Endodermal cell (in vitro differentiated cells): ENCODE data around the gene GTSF1L. TPM values are rescaled to one million over a fixed set of nuclear protein-coding genes. Genes with fewer than 3 reads are reported as not detected.

ENCODE experiments used
- DNase-seq: peaks from one replicate; pipeline ENCODE4 v3.0.0-alpha.2; 2017
- H3K27ac ChIP-seq: 2 replicates; pipeline ENCODE4 v1.5.1; 2013; ENCODE audit warnings: mild to moderate bottlenecking, low read depth, low read length, moderate library complexity
- H3K27me3 ChIP-seq: 2 replicates; pipeline ENCODE4 v1.6.1; 2013; ENCODE audit warnings: mild to moderate bottlenecking, low read length, moderate library complexity; ENCODE audit not compliant: insufficient read depth, control insufficient read depth, poor library complexity, severe bottlenecking
- H3K36me3 ChIP-seq: 2 replicates; pipeline ENCODE4 v1.7.0; 2013; ENCODE audit warnings: mild to moderate bottlenecking, low read length, moderate library complexity; ENCODE audit not compliant: control insufficient read depth, insufficient read depth
- H3K4me1 ChIP-seq: one replicate; pipeline ENCODE4 v1.7.0; 2013; ENCODE audit warnings: low read length; ENCODE audit not compliant: control insufficient read depth, insufficient read depth
- H3K4me3 ChIP-seq: 2 replicates; pipeline ENCODE4 v1.5.1; 2013; ENCODE audit warnings: mild to moderate bottlenecking, low read length, moderate library complexity
- H3K9ac ChIP-seq: 2 replicates; pipeline ENCODE4 v1.6.1; 2013; ENCODE audit warnings: mild to moderate bottlenecking, low read length, moderate library complexity; ENCODE audit not compliant: poor library complexity, severe bottlenecking; ENCODE audit errors: extremely low read depth
- H3K9me3 ChIP-seq: 2 replicates; pipeline ENCODE4 v1.6.1; 2013; ENCODE audit warnings: mild to moderate bottlenecking, low read length, moderate library complexity; ENCODE audit not compliant: control insufficient read depth
- H3K27ac Mint-ChIP-seq: 2 replicates; pipeline ENCODE4 v1.8.0; 2020; ENCODE audit warnings: mixed read lengths
- H3K27me3 Mint-ChIP-seq: 2 replicates; pipeline ENCODE4 v1.8.0; 2021; ENCODE audit warnings: mild to moderate bottlenecking, mixed read lengths; ENCODE audit not compliant: insufficient read depth
- H3K36me3 Mint-ChIP-seq: 2 replicates; pipeline ENCODE4 v1.8.0; 2020; ENCODE audit warnings: low read depth, mixed read lengths
- H3K4me1 Mint-ChIP-seq: 2 replicates; pipeline ENCODE4 v1.8.0; 2020; ENCODE audit warnings: mixed read lengths
- H3K4me3 Mint-ChIP-seq: 2 replicates; pipeline ENCODE4 v1.8.0; 2020; ENCODE audit warnings: mild to moderate bottlenecking, moderate library complexity, mixed read lengths
- H3K9me3 Mint-ChIP-seq: 2 replicates; pipeline ENCODE4 v1.8.0; 2020; ENCODE audit warnings: mild to moderate bottlenecking, mixed read lengths
- WGBS, 2 experiments: methylation state at CpG; one replicate each; pipeline versions ENCODE4 v1.1.5 to v1.1.7; 2013; ENCODE audit warnings: missing lambda C conversion rate in 2 of 2, mixed read lengths in 1 of 2; ENCODE audit not compliant: insufficient coverage in 1 of 2, insufficient read length in 1 of 2; 5-methylcytosine and 5-hydroxymethylcytosine counted together
- total RNA-seq, 2 donors: library from RNA; stranded (reverse); fragmentation: NEBNext Ultra II Directional in 1 of 2; extraction: Animal tissue kit (Norgen Biotek cat#: 25700) in 1 of 2; gene quantifications; 2 replicates in 1 of 2; 3 replicates in 1 of 2; pipeline ENCODE4 v1.2.1, GENCODE V29; 2021
- TF ChIP-seq, protein P1 (sequence below): fragments of 200-600 bp; sonication (generic); conservative IDR thresholded peaks from 2 replicates; pipeline ENCODE4 v1.5.0; 2021; ENCODE audit warnings: antibody characterized with exemption, mild to moderate bottlenecking

GTSF1L gene
- total RNA-seq, 2 donors from 2014 or later, result not detected

- DNase-seq, result no peak
- H3K27ac ChIP-seq, result no peak overlapping the region
- H3K36me3 Mint-ChIP-seq, result no peaks in the 10 kb centered on the region
- no peak overlapping the region for H3K9ac ChIP-seq
- H3K27me3 Mint-ChIP-seq, result peaks cover 2% of the 10 kb centered on the region
- peaks cover 12% of the 10 kb centered on the region for H3K4me1 ChIP-seq
- H3K9me3 Mint-ChIP-seq, result peaks cover 2% of the 10 kb centered on the region
- no peak overlapping the region for H3K4me3 ChIP-seq
- no peaks in the 10 kb centered on the region for H3K27me3 ChIP-seq
- no peak overlapping the region for H3K4me3 Mint-ChIP-seq
- H3K36me3 ChIP-seq, result no peaks in the 10 kb centered on the region
- H3K9me3 ChIP-seq, result no peaks in the 10 kb centered on the region
- WGBS, 2 experiments, result 89% methylated on average over 7 of the region's 7 CpGs
- TF ChIP-seq, protein P1, sequence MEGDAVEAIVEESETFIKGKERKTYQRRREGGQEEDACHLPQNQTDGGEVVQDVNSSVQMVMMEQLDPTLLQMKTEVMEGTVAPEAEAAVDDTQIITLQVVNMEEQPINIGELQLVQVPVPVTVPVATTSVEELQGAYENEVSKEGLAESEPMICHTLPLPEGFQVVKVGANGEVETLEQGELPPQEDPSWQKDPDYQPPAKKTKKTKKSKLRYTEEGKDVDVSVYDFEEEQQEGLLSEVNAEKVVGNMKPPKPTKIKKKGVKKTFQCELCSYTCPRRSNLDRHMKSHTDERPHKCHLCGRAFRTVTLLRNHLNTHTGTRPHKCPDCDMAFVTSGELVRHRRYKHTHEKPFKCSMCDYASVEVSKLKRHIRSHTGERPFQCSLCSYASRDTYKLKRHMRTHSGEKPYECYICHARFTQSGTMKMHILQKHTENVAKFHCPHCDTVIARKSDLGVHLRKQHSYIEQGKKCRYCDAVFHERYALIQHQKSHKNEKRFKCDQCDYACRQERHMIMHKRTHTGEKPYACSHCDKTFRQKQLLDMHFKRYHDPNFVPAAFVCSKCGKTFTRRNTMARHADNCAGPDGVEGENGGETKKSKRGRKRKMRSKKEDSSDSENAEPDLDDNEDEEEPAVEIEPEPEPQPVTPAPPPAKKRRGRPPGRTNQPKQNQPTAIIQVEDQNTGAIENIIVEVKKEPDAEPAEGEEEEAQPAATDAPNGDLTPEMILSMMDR, result no peak
- H3K27ac Mint-ChIP-seq, result peak overlapping the region; percentile 23
- H3K4me1 Mint-ChIP-seq, result peaks cover 34% of the 10 kb centered on the region
These were observed 4.7 kb upstream of the GTSF1L start for GRCh38 chr20:43731469-43731868.

DNA sequence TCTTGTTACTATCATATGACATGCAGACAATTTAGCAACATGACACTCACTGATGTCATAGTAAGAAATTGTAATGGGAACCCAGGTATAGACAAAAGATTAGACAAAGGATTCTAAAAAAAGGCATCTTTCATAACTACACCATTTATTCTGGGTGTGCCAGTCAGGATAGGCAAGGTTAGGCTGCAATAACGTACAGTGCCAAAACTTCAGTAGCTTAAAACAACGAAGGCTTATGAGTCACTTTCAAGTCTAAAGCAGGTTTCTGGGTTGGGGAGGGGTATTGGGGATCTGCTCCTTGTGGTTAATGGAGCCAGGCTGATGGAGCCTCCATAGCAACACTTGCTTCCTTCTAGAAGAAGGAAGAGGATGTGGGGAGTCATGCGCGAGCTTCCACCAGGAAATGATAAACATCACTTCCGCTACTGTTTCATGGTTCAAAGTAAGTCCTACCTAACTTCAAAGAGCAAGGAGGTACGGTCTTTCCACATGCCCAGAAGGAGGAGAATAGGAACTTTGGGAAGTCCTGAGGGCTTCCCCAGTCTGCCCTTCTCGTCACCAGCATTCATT is 2.0 kb upstream of the GTSF1L start:
- Mint-ChIP-seq H3K27ac (no peak overlapping the region), H3K36me3 (no peaks in the 10 kb centered on the region), H3K27me3 (peaks cover 2% of the 10 kb centered on the region), H3K9me3 (peaks cover 2% of the 10 kb centered on the region), H3K4me1 (peaks cover 31% of the 10 kb centered on the region), H3K4me3 (no peak overlapping the region)
- DNase-seq, result no peak
- peaks cover 10% of the 10 kb centered on the region for H3K4me1 ChIP-seq
- no peak overlapping the region for H3K9ac ChIP-seq
- no peaks in the 10 kb centered on the region for H3K36me3 ChIP-seq
- H3K9me3 ChIP-seq, result no peaks in the 10 kb centered on the region
- 96 to 100% methylated on average over 2 to 7 of the region's 7 CpGs for WGBS, 2 experiments
- no peak overlapping the region for H3K27ac ChIP-seq
- no peaks in the 10 kb centered on the region for H3K27me3 ChIP-seq
- TF ChIP-seq, protein P1, result no peak
- H3K4me3 ChIP-seq, result no peak overlapping the region

GRCh38 chr20:43727980-43728590 is 1.3 kb upstream of the GTSF1L start:
- no CpG with 5 or more reads among the region's 1 CpG for WGBS, 2 experiments
- Mint-ChIP-seq H3K36me3 (no peaks in the 10 kb centered on the region), H3K4me1 (peaks cover 25% of the 10 kb centered on the region), H3K27ac (no peak overlapping the region), H3K4me3 (no peak overlapping the region), H3K9me3 (peaks cover 2% of the 10 kb centered on the region), H3K27me3 (peaks cover 2% of the 10 kb centered on the region)
- TF ChIP-seq, protein P1, result no peak
- Histone ChIP-seq H3K4me1 (peaks cover 7% of the 10 kb centered on the region), H3K27me3 (no peaks in the 10 kb centered on the region), H3K27ac (no peak overlapping the region), H3K4me3 (no peak overlapping the region), H3K9ac (no peak overlapping the region), H3K9me3 (no peaks in the 10 kb centered on the region), H3K36me3 (no peaks in the 10 kb centered on the region)
- DNase-seq, result no peak
